ENCODE measurements around the gene KCTD11. TPM values are rescaled to one million over a fixed set of nuclear protein-coding genes. Genes with fewer than 3 reads are reported as not detected.
A peak's percentile ranks its signal among the peaks of the same experiment; 100 is the strongest.
"Not testable (repeated sequence)": the region's sequence is repeated elsewhere in the genome, so short reads cannot be mapped to it uniquely, and the experiment has no call there.

KCTD11 gene
- total and polyA plus RNA-seq, 8 donors, result 3.4 to 7.2 (median 5.3) TPM

DNA sequence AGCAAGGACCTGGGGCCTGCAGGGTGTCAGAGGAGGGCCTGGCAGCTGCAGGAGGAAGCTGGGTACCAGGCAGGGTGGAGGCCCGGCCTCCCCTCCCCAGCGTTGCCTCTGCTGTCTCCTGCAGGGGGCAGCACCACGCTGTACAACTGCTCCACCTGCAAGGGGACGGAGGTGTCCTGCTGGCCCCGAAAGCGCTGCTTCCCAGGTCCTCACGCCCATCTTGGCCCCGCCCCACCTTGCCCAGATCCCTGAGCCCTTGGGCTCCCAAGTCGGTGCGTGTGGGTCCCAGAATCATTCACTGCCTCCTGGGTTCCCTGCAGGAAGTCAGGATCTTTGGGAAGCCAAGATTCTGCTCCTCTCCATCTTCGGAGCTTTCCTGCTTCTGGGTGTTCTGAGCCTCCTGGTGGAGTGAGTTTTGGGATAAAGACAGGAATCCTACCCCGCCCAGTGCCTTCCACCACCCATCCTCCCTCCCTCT, 4.1 kb downstream of the KCTD11 start:
- no peak overlapping the region for H3K27ac ChIP-seq
- no peaks in the 10 kb centered on the region for H3K9me3 ChIP-seq
- TF ChIP-seq, protein P1, sequence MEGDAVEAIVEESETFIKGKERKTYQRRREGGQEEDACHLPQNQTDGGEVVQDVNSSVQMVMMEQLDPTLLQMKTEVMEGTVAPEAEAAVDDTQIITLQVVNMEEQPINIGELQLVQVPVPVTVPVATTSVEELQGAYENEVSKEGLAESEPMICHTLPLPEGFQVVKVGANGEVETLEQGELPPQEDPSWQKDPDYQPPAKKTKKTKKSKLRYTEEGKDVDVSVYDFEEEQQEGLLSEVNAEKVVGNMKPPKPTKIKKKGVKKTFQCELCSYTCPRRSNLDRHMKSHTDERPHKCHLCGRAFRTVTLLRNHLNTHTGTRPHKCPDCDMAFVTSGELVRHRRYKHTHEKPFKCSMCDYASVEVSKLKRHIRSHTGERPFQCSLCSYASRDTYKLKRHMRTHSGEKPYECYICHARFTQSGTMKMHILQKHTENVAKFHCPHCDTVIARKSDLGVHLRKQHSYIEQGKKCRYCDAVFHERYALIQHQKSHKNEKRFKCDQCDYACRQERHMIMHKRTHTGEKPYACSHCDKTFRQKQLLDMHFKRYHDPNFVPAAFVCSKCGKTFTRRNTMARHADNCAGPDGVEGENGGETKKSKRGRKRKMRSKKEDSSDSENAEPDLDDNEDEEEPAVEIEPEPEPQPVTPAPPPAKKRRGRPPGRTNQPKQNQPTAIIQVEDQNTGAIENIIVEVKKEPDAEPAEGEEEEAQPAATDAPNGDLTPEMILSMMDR (IDR thresholded peaks at IDR 0.05), result peak; percentile 62 to 88 (median 80)
- no peaks in the 10 kb centered on the region for H3K27me3 ChIP-seq
- no peak overlapping the region for H3K4me3 ChIP-seq
- 6% methylated on average over 12 of the region's 12 CpGs for WGBS, 2 donors
- peak; percentile 75 to 93 (median 88) for DNase-seq
- intact Hi-C loops (cut with DNase I), result loop anchor here in 2 of 3 donors (10.0 kb wide), 3 partner anchors 79 to 229 kb away; partner anchors contain the start of genes FGF11 (in 2 of the 2), TMEM102 (in 2 of the 2), MPDU1 (in 1 of the 2) and TNFSF13 (in 1 of the 2)
- H3K36me3 ChIP-seq, result no peaks in the 10 kb centered on the region
- H3K4me1 ChIP-seq, result peaks cover 0 to 12% (median 8%) of the 10 kb centered on the region in 3 donors
- peak; percentile 21 to 61 (median 54) for ATAC-seq
- FAIRE-seq, result no peak

DNA sequence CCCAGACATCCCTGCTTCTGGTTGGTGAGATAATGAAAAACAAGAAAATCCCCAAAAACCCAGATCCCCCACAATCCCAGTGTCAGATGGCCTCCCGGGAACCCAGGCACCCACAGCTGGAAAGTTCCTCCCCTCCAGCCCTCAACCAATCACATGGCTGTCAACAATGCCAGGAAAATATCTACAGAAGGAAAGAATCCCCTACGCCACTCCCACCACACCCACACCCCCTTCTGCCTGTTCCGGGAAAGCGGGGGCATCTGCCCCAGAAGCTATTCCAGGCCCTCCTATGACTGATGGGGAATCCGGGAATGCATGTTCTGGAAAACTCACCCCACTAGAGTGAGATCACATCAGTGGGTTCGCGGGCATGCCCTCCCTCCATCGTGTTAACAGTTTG, 4.8 kb downstream of the KCTD11 start:
- Histone ChIP-seq H3K4me1 (peaks cover 0 to 12% (median 8%) of the 10 kb centered on the region in 3 donors), H3K27me3 (no peaks in the 10 kb centered on the region), H3K27ac (no peak overlapping the region), H3K36me3 (no peaks in the 10 kb centered on the region), H3K4me3 (no peak overlapping the region), H3K9me3 (no peaks in the 10 kb centered on the region)
- WGBS, 2 donors, result 59 to 64% methylated on average over 8 of the region's 8 CpGs
- ATAC-seq (no peak), FAIRE-seq (no peak), DNase-seq (no peak)
- intact Hi-C loops (cut with DNase I), result loop anchor here in 2 of 3 donors (10.0 kb wide), 3 partner anchors 78 to 228 kb away; partner anchors contain the start of genes FGF11 (in 2 of the 2), TMEM102 (in 2 of the 2), MPDU1 (in 1 of the 2) and TNFSF13 (in 1 of the 2)
- TF ChIP-seq, protein P1 (IDR thresholded peaks at IDR 0.05), result no peak

DNA sequence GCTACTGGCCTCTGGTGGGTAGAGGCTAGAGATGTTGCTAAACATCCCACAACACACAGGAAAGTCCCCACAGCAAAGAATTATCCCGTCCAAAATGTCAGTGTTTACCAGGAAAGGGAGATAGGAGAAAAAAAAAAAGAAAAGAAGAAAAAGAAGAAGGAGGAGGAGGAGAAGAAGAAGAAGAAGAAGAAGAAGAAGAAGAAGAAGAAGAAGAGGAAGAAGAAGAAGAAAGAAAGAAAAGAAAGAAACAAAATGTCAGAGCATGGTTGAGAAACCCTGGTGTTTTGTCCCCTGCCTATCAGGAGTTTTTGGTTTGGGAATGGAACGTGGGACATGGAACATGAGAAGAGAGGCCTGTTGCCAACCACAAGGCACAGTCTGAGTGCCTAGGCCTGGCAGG, 5.4 kb downstream of the KCTD11 start:
- intact Hi-C loops (cut with DNase I), result loop anchor here in 2 of 3 donors (10.0 kb wide), 3 partner anchors 77 to 227 kb away; partner anchors contain the start of genes FGF11 (in 2 of the 2), TMEM102 (in 2 of the 2), MPDU1 (in 1 of the 2) and TNFSF13 (in 1 of the 2)
- H3K27me3 ChIP-seq, result no peaks in the 10 kb centered on the region
- DNase-seq (no peak), FAIRE-seq (no peak), ATAC-seq (no peak)
- H3K36me3 ChIP-seq, result no peaks in the 10 kb centered on the region
- TF ChIP-seq, protein P1 (IDR thresholded peaks at IDR 0.05), result no peak
- H3K27ac ChIP-seq, result no peak overlapping the region
- WGBS, 2 donors, result 61 to 77% methylated on average over 2 of the region's 2 CpGs
- peaks cover 0 to 12% (median 8%) of the 10 kb centered on the region in 3 donors for H3K4me1 ChIP-seq
- H3K9me3 ChIP-seq, result no peaks in the 10 kb centered on the region
- no peak overlapping the region for H3K4me3 ChIP-seq

GRCh38 chr17:7361906-7362305, 9.9 kb downstream of the KCTD11 start:
- no peak overlapping the region for H3K4me3 ChIP-seq
- intact Hi-C loops (cut with DNase I), result no loop called here
- DNase-seq (no peak), FAIRE-seq (no peak), ATAC-seq (no peak)
- WGBS, 2 donors, result 35 to 44% methylated on average over 3 of the region's 3 CpGs
- TF ChIP-seq, protein P1 (IDR thresholded peaks at IDR 0.05), result no peak
- no peaks in the 10 kb centered on the region for H3K4me1 ChIP-seq
- no peak overlapping the region for H3K27ac ChIP-seq
- no peaks in the 10 kb centered on the region for H3K9me3 ChIP-seq
- no peaks in the 10 kb centered on the region for H3K36me3 ChIP-seq
- H3K27me3 ChIP-seq, result no peaks in the 10 kb centered on the region

DNA sequence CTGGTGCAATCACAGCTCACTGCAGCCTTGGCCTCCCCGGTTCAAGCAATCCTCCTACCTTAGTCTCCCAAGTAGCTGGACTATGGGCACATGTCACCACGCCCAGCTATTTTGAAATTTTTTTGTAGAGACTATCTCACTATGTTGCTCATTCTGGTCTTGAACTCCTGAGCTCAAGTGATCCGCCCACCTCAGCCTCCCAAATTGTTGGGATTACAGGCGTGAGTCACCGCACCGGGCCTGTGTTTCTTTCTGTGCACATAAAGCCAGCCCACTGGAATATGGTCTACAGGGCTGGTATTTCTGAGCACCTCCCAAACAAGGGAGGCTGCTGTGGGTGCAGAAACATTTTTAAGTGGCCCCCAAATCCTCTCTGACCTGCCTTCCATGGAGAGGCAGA, 11.3 kb downstream of the KCTD11 start:
- ATAC-seq, result no peak
- H3K36me3 ChIP-seq, result no peaks in the 10 kb centered on the region
- no peaks in the 10 kb centered on the region for H3K27me3 ChIP-seq
- H3K9me3 ChIP-seq, result no peaks in the 10 kb centered on the region
- FAIRE-seq, result no peak
- DNase-seq, result no peak
- H3K4me1 ChIP-seq, result no peaks in the 10 kb centered on the region
- H3K27ac ChIP-seq, result no peak overlapping the region
- 93 to 96% methylated on average over 6 of the region's 6 CpGs for WGBS, 2 donors
- no peak overlapping the region for H3K4me3 ChIP-seq
- TF ChIP-seq, protein P1 (IDR thresholded peaks at IDR 0.05), result no peak
- intact Hi-C loops (cut with DNase I), result no loop called here

DNA sequence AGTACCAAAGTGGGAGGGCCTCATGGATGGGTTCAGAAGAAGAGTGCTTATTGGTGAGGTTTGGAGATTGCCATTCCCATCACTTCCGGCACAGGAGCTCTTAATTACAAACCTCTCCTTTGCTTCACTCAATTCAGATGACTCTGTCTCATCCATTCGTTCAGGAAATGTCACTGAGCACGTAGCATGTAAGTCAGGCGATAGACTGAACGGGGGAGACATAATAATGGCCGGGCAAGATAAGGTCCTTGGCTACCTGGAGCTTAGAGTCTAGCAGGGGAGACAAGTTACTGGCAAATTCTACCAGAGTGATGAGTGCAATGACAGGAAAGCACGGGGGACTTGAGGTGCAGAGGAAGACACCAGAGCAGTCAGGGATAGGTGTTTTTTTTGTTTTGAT, 14.0 kb downstream of the KCTD11 start:
- H3K9me3 ChIP-seq; H3K27me3 ChIP-seq; H3K36me3 ChIP-seq; FAIRE-seq; H3K4me1 ChIP-seq; H3K4me3 ChIP-seq; H3K27ac ChIP-seq; DNase-seq; intact Hi-C loops (cut with DNase I); ATAC-seq: not testable (repeated sequence)
- 79 to 82% methylated on average over 6 of the region's 7 CpGs for WGBS, 2 donors
